ENCODE data around the gene PPEF1. TPM values are rescaled to one million over a fixed set of nuclear protein-coding genes. Genes with fewer than 3 reads are reported as not detected.

Gene PPEF1
- total and polyA plus RNA-seq, 2 experiments from 2014 or later: 0.76 TPM; not detected in 1

- no peak for ATAC-seq
- peaks cover 3% of the 10 kb centered on the region; the same call in 1 of the 3 replicates for H3K9me3 Mint-ChIP-seq
- no peak overlapping the region for H3K27ac ChIP-seq (ENCODE audit: low read depth)
Measured at GRCh38 chrX:18668071-18668835, 39.2 kb upstream of the PPEF1 start.

More at GRCh38 chrX:18668071-18668835, 39.2 kb upstream of the PPEF1 start:
- no peak overlapping the region for H3K4me3 ChIP-seq
- H3F3A ChIP-seq (replicated peaks; ENCODE audit: low read depth): no peaks in the 10 kb centered on the region
- Mint-ChIP-seq H3K4me1 (peaks cover 3% of the 10 kb centered on the region; the same call in 2 of the 3 replicates), H3K36me3 (ENCODE audit: low read depth) (no peaks in the 10 kb centered on the region), H3K27ac (no peak overlapping the region), H3K4me3 (no peak overlapping the region), H3K27me3 (ENCODE audit: insufficient read depth, low read depth, poor library complexity) (peaks cover 3% of the 10 kb centered on the region)
- H3K4me1 ChIP-seq (ENCODE audit: insufficient read depth): no peaks in the 10 kb centered on the region
- DNase-seq (ENCODE audit: low spot score): no peak
- no peaks in the 10 kb centered on the region for H3K27me3 ChIP-seq (ENCODE audit: insufficient read depth)
- no peak overlapping the region for H3K4me2 ChIP-seq
- no peak overlapping the region for H2AFZ ChIP-seq
- TF ChIP-seq EZH2phosphoT487 (IDR thresholded peaks at IDR 0.05; ENCODE audit: unreplicated experiment) (no peak), POLR2AphosphoS5 (IDR thresholded peaks at IDR 0.05; ENCODE audit: low read depth) (no peak), ZNF462 (CRISPR knock-in tag; IDR thresholded peaks at IDR 0.05) (no peak)
- no peaks in the 10 kb centered on the region for H3K79me2 ChIP-seq (replicated peaks; ENCODE audit: insufficient read depth)
- H4K20me1 ChIP-seq (replicated peaks; ENCODE audit: insufficient read depth): no peaks in the 10 kb centered on the region
- H3K9me2 ChIP-seq (ENCODE audit: insufficient read depth): no peaks in the 10 kb centered on the region
- no peaks in the 10 kb centered on the region for H3K36me3 ChIP-seq (ENCODE audit: insufficient read depth)

Measured in GM23338 (cell line).